Smooth muscle cell (in vitro differentiated cells): ENCODE measurements around the gene TESK1. TPM values are rescaled to one million over a fixed set of nuclear protein-coding genes. Genes with fewer than 3 reads are reported as not detected.

Experiments used
- DNase-seq: peaks from one replicate; lab custom pipeline; 2025; ENCODE audit not compliant: unreplicated experiment; lab: John Stamatoyannopoulos, UW
- H2AFZ ChIP-seq: fragments of 200-600 bp; sonication (generic); 2 replicates; pipeline ENCODE4 v1.6.0; 2016; ENCODE audit warnings: antibody characterized with exemption, low read depth, mild to moderate bottlenecking
- H3F3A ChIP-seq: fragments of 200-600 bp; sonication (generic); 2 replicates; pipeline ENCODE4 v1.6.0; 2017; ENCODE audit warnings: antibody characterized with exemption, low read depth
- H3K27ac ChIP-seq: fragments of 200-600 bp; sonication (generic); 2 replicates; pipeline ENCODE4 v1.5.1; 2016; ENCODE audit warnings: low read depth, mild to moderate bottlenecking
- H3K27me3 ChIP-seq: fragments of 200-600 bp; sonication (generic); 2 replicates; pipeline ENCODE4 v1.6.1; 2016; ENCODE audit warnings: low read depth, mild to moderate bottlenecking
- H3K36me3 ChIP-seq: fragments of 200-600 bp; sonication (generic); 2 replicates; pipeline ENCODE4 v1.5.1; 2016; ENCODE audit warnings: low read depth
- H3K4me1 ChIP-seq: fragments of 200-600 bp; sonication (generic); 2 replicates; pipeline ENCODE4 v1.5.1; 2016; ENCODE audit warnings: low read depth
- H3K4me2 ChIP-seq: fragments of 200-600 bp; sonication (generic); 2 replicates; pipeline ENCODE4 v1.6.0; 2016; ENCODE audit warnings: mild to moderate bottlenecking
- H3K4me3 ChIP-seq: fragments of 200-600 bp; sonication (generic); 2 replicates; pipeline ENCODE4 v1.5.1; 2016; ENCODE audit warnings: mild to moderate bottlenecking
- H3K79me2 ChIP-seq: fragments of 200-600 bp; sonication (generic); 2 replicates; pipeline ENCODE4 v1.6.0; 2016; ENCODE audit warnings: low read depth, mild to moderate bottlenecking
- H3K9ac ChIP-seq: fragments of 200-600 bp; sonication (generic); 2 replicates; pipeline ENCODE4 v1.6.0; 2016; ENCODE audit warnings: low read depth
- H3K9me3 ChIP-seq: fragments of 200-600 bp; sonication (generic); replicated peaks from 2 replicates; pipeline ENCODE4 v1.5.1; 2016; ENCODE audit warnings: low read depth
- H4K20me1 ChIP-seq: fragments of 200-600 bp; sonication (generic); 2 replicates; pipeline ENCODE4 v1.6.0; 2016; ENCODE audit warnings: low read depth
- CTCF ChIP-seq: fragments of 200-600 bp; sonication (generic); IDR thresholded peaks from 2 replicates; pipeline ENCODE4 v1.5.1; 2017; ENCODE audit warnings: borderline replicate concordance, mild to moderate bottlenecking, antibody characterized with exemption; ENCODE audit not compliant: insufficient read depth, poor library complexity, severe bottlenecking
- WGBS: methylation state at CpG from one replicate; pipeline ENCODE4 v1.1.7; 2016; ENCODE audit warnings: low lambda C conversion rate; 5-methylcytosine and 5-hydroxymethylcytosine counted together
- polyA plus RNA-seq: library from polyadenylated mRNA; unstranded; fragments of >200 nt; fragmentation: Nextera tagmentation; extraction: Ambion mirVana; gene quantifications from 2 replicates; pipeline ENCODE4 v1.2.1, GENCODE V29; 2016
- total RNA-seq: library from RNA; depleted of rRNA; stranded (reverse); fragments of >200 nt; gene quantifications from 2 replicates; pipeline ENCODE4 v1.2.3, GENCODE V29; 2014

The TESK1 gene
- total and polyA plus RNA-seq, 2 experiments from 2014 or later = 14.2 to 19.4 TPM

- WGBS = 91% methylated on average over 2 of the region's 2 CpGs
- H3K27me3 ChIP-seq = no peaks in the 10 kb centered on the region
- no peak overlapping the region for H3K27ac ChIP-seq
- H3K4me2 ChIP-seq = no peak overlapping the region
- H4K20me1 ChIP-seq = no peaks in the 10 kb centered on the region
- H3K4me3 ChIP-seq = no peak overlapping the region
- H3K79me2 ChIP-seq = no peaks in the 10 kb centered on the region
- H3K9ac ChIP-seq = no peak overlapping the region
- H3K4me1 ChIP-seq = no peaks in the 10 kb centered on the region
- H3K9me3 ChIP-seq = no peaks in the 10 kb centered on the region
- H3F3A ChIP-seq = no peaks in the 10 kb centered on the region
- H3K36me3 ChIP-seq = no peaks in the 10 kb centered on the region
- DNase-seq = no peak
- H2AFZ ChIP-seq = no peak overlapping the region
- no peak for TF ChIP-seq CTCF
These were observed 48.5 kb downstream of the TESK1 start for GRCh38 chr9:35653611-35654010.

GRCh38 chr9:35656348-35656747 lies 51.3 kb downstream of the TESK1 start:
- no peak for DNase-seq
- Histone ChIP-seq H3K27ac (no peak overlapping the region), H3K9ac (no peak overlapping the region), H3K27me3 (no peaks in the 10 kb centered on the region), H2AFZ (no peak overlapping the region), H3K36me3 (no peaks in the 10 kb centered on the region), H3K9me3 (no peaks in the 10 kb centered on the region), H4K20me1 (no peaks in the 10 kb centered on the region), H3K4me1 (peaks cover 7% of the 10 kb centered on the region), H3K4me2 (no peak overlapping the region), H3F3A (no peaks in the 10 kb centered on the region), H3K79me2 (peaks cover 5% of the 10 kb centered on the region), H3K4me3 (no peak overlapping the region)
- 89% methylated on average over 17 of the region's 17 CpGs for WGBS
- TF ChIP-seq CTCF = no peak

- H3K4me2 ChIP-seq = peak overlapping the region; percentile 70
- H3K9me3 ChIP-seq = no peaks in the 10 kb centered on the region
- no peak for DNase-seq
- H3F3A ChIP-seq = no peaks in the 10 kb centered on the region
- H3K27ac ChIP-seq = peak overlapping the region; percentile 89
- H3K4me3 ChIP-seq = peak overlapping the region; percentile 36
- H3K9ac ChIP-seq = peak overlapping the region; percentile 78
- no peaks in the 10 kb centered on the region for H3K36me3 ChIP-seq
- no peaks in the 10 kb centered on the region for H3K27me3 ChIP-seq
- TF ChIP-seq CTCF = no peak
- H3K79me2 ChIP-seq = peaks cover 5% of the 10 kb centered on the region
- 36% methylated on average over 25 of the region's 25 CpGs for WGBS
- peak overlapping the region; percentile 33 for H2AFZ ChIP-seq
- H3K4me1 ChIP-seq = peaks cover 7% of the 10 kb centered on the region
- H4K20me1 ChIP-seq = no peaks in the 10 kb centered on the region
These were observed 51.9 kb downstream of the TESK1 start for GRCh38 chr9:35656831-35657545.
